Activated B cell treated with CpG ODN at 0.5 μM for 24 hours (primary cell): ENCODE data around the gene RIPOR3. TPM values are rescaled to one million over a fixed set of nuclear protein-coding genes. Genes with fewer than 3 reads are reported as not detected.

Source experiments
- ATAC-seq: fragments of 200-7000 bp; cut with Tn5 transposase; one replicate; pipeline ENCODE4 v1.10.0; 2021; ENCODE audit warnings: low read depth, mild to moderate bottlenecking, moderate library complexity
- CTCF ChIA-PET: fragments of 350-600 bp; sonication (Branson Sonifier 250); formaldehyde crosslinking; loops from one replicate; lab custom pipeline; 2021; ENCODE audit warnings: antibody characterized with exemption; lab: Charles Lee
- POLR2A ChIA-PET: fragments of 350-600 bp; sonication (Branson Sonifier 250); formaldehyde crosslinking; loops from one replicate; lab custom pipeline; 2021; ENCODE audit warnings: antibody characterized with exemption; lab: Charles Lee
- DNase-seq: peaks from one replicate; pipeline ENCODE4 v3.0.0; 2022
- H3K27ac Mint-ChIP-seq: one replicate; pipeline ENCODE4 v1.8.0; 2020; ENCODE audit warnings: mixed read lengths
- H3K27me3 Mint-ChIP-seq: one replicate; pipeline ENCODE4 v1.8.0; 2021; ENCODE audit warnings: mixed read lengths
- H3K36me3 Mint-ChIP-seq: one replicate; pipeline ENCODE4 v1.8.0; 2021; ENCODE audit warnings: low read depth, mixed read lengths
- H3K4me1 Mint-ChIP-seq: one replicate; pipeline ENCODE4 v1.8.0; 2021; ENCODE audit warnings: mixed read lengths
- H3K4me3 Mint-ChIP-seq: one replicate; pipeline ENCODE4 v1.8.0; 2020; ENCODE audit warnings: mild to moderate bottlenecking, mixed read lengths
- H3K9me3 Mint-ChIP-seq: one replicate; pipeline ENCODE4 v1.8.0; 2020; ENCODE audit warnings: mixed read lengths
- CTCF ChIP-seq: fragments of 200-600 bp; IDR thresholded peaks from one replicate; pipeline ENCODE4 v1.8.0; 2022; ENCODE audit warnings: antibody characterized with exemption, mild to moderate bottlenecking
- intact Hi-C: fragments of 100-400 bp; cut with micrococcal nuclease; formaldehyde crosslinking; loops from one replicate; pipeline ENCODE4 v1.15.1; 2024
- total RNA-seq: library from RNA; stranded (reverse); gene quantifications from 2 replicates; pipeline ENCODE4 v1.2.3, GENCODE V29; 2022

Gene RIPOR3
- total RNA-seq, 1 donor from 2014 or later, result not detected

DNA sequence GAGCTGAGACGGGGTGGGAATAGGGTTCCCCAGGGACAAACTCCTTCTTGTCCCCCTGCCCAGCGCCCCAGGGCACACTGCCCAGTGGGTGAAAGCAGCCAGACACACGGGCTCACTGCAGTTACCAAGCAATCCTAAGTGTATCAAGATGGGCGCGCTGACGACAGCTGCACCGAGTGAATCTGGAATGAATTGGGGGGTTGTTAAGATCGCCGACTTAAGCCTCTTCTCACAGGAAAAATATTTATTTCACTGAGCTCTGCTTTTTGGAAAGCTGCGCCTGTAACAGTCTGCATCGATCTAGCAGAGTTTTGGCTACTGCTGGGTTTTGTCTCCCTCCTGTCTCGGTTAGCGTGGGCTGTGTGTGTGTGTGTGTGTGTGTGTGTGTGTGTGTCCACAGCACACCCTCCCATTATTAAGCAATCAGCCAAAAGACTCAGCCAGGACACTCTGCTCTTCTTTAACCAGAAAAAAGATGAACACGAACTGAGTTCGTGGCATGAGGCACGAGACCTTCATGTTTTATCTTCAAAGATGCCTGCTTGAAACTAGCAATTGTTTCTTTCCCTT, 35.9 kb downstream of the RIPOR3 start:
- Mint-ChIP-seq H3K36me3 (no peaks in the 10 kb centered on the region), H3K27ac (no peak overlapping the region), H3K9me3 (no peaks in the 10 kb centered on the region), H3K4me3 (no peak overlapping the region), H3K27me3 (peaks cover 9% of the 10 kb centered on the region), H3K4me1 (no peaks in the 10 kb centered on the region)
- intact Hi-C loops, result no loop called here
- DNase-seq, result no peak
- ATAC-seq, result no peak
- ChIA-PET POLR2A (no interaction called here), CTCF (no interaction called here)
- no peak for TF ChIP-seq CTCF

GRCh38 chr20:50654904-50655303, 36.4 kb downstream of the RIPOR3 start:
- Mint-ChIP-seq H3K27me3 (peaks cover 8% of the 10 kb centered on the region), H3K4me1 (no peaks in the 10 kb centered on the region), H3K27ac (no peak overlapping the region), H3K9me3 (no peaks in the 10 kb centered on the region), H3K36me3 (no peaks in the 10 kb centered on the region), H3K4me3 (no peak overlapping the region)
- intact Hi-C loops, result no loop called here
- TF ChIP-seq CTCF, result no peak
- ChIA-PET CTCF (no interaction called here), POLR2A (no interaction called here)
- no peak for ATAC-seq
- no peak for DNase-seq

DNA sequence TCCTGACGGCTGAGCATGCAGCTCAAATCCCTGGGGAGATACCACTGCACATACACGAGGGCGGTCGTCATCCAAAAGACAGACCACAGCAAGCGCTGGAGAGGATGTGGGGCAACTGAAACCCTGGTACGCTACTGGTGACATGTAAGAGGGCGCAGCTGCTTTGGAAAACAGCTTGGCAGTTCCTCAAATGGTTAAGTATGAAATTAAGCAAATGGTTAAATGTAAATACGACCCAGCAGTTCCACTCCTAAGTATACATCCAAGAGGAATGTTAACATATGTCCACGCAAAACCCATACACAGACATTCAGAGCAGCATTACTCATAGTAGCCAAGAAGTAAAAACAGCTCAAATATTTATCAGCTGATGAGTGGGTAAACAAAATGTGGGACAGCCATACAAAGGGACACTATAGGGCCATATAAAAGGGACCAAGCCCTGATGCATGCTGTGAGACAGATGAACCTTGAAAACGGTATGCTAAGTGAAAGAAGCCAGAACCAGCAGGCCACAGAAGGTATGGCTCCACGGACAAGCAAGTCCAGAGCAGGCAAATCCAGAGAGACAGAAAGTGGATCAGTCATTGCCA, 38.5 kb downstream of the RIPOR3 start:
- H3K27ac Mint-ChIP-seq, result no peak overlapping the region
- ATAC-seq, result peak; percentile 25
- no peaks in the 10 kb centered on the region for H3K9me3 Mint-ChIP-seq
- H3K4me1 Mint-ChIP-seq, result no peaks in the 10 kb centered on the region
- intact Hi-C loops, result no loop called here
- ChIA-PET POLR2A (interaction anchor here (0.7 kb wide), 1 partner anchor 935 kb away, joined by 5 read pairs; no protein-coding TSS in a partner anchor), CTCF (no interaction called here)
- H3K36me3 Mint-ChIP-seq, result no peaks in the 10 kb centered on the region
- DNase-seq, result no peak
- peaks cover 8% of the 10 kb centered on the region for H3K27me3 Mint-ChIP-seq
- no peak for TF ChIP-seq CTCF
- no peak overlapping the region for H3K4me3 Mint-ChIP-seq

DNA sequence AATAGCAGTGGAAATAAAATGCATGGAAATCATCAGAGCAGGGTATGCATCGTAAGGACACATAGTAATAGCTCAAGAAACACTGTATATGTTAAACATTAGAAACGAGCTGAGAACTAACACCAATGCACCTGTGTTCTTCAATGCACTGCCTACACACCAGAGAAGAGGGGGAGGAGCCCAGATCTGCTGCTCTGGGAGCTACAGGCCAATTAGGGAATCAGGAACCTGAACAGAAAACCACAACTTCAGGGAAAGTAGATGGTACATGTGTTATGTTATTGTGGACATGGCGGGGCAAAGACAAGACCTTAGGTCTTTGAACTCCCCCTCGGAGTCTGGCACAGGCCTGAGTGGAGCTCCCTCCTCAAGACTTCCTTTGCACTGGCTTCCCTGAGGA, 39.7 kb downstream of the RIPOR3 start:
- TF ChIP-seq CTCF, result no peak
- no peak overlapping the region for H3K27ac Mint-ChIP-seq
- DNase-seq (no peak), ATAC-seq (no peak)
- H3K4me3 Mint-ChIP-seq, result no peak overlapping the region
- POLR2A ChIA-PET, result interaction anchor here (0.7 kb wide), 1 partner anchor 934 kb away, joined by 5 read pairs; no protein-coding TSS in a partner anchor
- no peaks in the 10 kb centered on the region for H3K36me3 Mint-ChIP-seq
- intact Hi-C loops, result no loop called here
- CTCF ChIA-PET, result interaction anchor here (1.2 kb wide), 1 partner anchor 8 kb away, joined by 4 read pairs; no protein-coding TSS in a partner anchor
- H3K9me3 Mint-ChIP-seq, result no peaks in the 10 kb centered on the region
- peaks cover 8% of the 10 kb centered on the region for H3K27me3 Mint-ChIP-seq
- H3K4me1 Mint-ChIP-seq, result no peaks in the 10 kb centered on the region

DNA sequence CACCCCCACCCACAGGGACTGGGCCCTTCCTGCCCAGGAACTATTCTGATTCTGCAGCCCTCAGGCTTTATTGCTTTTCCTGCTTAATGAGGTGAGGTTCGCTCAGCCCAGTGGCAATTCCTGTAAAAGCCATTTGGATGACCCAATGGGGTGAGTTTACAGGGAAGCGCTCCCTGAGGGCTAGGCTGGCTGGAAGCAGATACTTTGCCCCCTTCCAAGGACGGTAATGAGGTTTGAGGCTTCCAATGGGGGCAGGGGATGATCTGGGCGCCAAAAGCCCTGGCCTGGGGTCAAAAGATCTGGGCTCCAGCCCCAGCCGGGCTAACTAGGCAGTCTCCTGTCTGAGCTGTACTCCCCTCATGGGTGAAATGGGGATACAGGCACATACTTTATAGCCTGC, 41.8 kb downstream of the RIPOR3 start:
- DNase-seq (no peak), ATAC-seq (no peak)
- CTCF ChIA-PET, result no interaction called here
- no peaks in the 10 kb centered on the region for H3K36me3 Mint-ChIP-seq
- TF ChIP-seq CTCF, result no peak
- no peak overlapping the region for H3K27ac Mint-ChIP-seq
- H3K4me3 Mint-ChIP-seq, result no peak overlapping the region
- intact Hi-C loops, result no loop called here
- no peaks in the 10 kb centered on the region for H3K9me3 Mint-ChIP-seq
- POLR2A ChIA-PET, result no interaction called here
- H3K4me1 Mint-ChIP-seq, result no peaks in the 10 kb centered on the region
- peaks cover 4% of the 10 kb centered on the region for H3K27me3 Mint-ChIP-seq
